Measurements from ENCODE around the gene P4HA1.

P4HA1 gene

DNA sequence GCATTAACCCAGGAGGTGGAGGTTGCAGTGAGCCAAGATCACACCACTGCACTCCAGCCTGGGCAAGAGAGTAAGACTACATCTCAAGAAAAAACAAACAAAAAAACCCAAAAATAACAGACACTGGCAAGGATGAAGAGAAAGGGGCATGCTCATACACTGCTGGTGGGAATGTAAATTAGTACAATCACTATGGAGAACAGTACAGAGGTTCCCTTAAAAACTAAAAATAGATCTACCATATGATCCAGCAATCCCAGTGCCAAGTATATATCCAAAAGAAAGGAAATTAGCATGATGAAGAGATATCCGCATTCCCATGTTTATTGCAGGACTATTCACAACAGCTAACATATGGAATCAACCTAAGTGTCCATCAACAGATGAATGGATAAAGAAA, 75.6 kb downstream of the P4HA1 start:
- H3K4me3 ChIP-seq (ENCODE audit: low read length), result no peak overlapping the region
- no peak for TF ChIP-seq CTCF (conservative IDR thresholded peaks at IDR 0.05; ENCODE audit: low read depth, low read length)

DNA sequence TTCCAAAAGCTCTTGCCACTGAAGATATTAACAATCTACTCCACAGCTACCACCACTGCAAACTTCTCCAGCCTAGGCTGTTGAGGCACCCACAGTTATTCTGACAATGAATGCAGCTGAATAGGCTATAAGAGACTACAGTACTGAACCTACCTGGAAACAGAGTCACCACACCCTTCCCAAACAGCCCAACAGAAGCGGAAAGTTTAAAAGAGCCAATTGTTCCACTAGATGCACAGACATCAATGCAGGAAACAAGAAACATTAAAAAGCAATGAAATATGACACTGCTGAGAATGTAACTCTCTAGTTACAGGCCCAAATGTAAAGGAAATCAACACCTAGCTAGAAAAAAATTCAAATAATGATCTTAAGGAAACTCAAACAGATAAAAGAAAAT, 77.6 kb downstream of the P4HA1 start:
- no peak overlapping the region for H3K4me3 ChIP-seq (ENCODE audit: low read length)
- no peak for DNase-seq (ENCODE audit: low read depth)
- TF ChIP-seq CTCF (conservative IDR thresholded peaks at IDR 0.05; ENCODE audit: low read depth, low read length), result no peak

More for the DNA sequence above, 75.6 kb downstream of the P4HA1 start:
- no peak for DNase-seq (ENCODE audit: low read depth)

GRCh38 chr10:73018632-73019031, 78.0 kb downstream of the P4HA1 start:
- TF ChIP-seq CTCF (conservative IDR thresholded peaks at IDR 0.05; ENCODE audit: low read depth, low read length), result no peak
- H3K4me3 ChIP-seq (ENCODE audit: low read length), result no peak overlapping the region
- DNase-seq (ENCODE audit: low read depth), result no peak

DNA sequence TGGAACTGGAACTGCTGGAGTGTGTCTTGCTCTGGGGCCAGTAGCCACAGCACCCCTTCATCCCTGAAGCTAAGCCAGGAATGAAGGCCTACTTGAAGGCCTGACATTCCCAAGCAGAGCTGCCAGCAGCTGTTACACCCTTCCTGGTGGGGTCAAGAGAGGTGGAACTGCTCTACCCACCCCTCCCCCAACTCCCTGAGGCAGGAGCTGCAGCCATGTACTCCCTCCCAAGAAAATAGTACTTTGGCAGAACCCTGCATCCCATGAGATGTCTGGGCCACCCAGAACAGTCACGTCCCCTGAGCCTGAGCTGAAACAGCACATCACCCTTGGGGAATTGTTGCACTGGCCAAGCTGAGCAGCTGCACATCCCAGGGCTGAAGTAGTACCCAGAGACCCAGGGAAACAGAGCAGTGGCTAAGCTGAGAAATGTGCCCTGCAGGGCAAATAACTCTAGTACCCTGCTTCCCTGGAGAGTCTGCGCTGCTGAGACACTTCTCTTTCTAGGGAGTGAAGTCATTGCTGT, 78.6 kb downstream of the P4HA1 start:
- no peak overlapping the region for H3K4me3 ChIP-seq (ENCODE audit: low read length)
- no peak for TF ChIP-seq CTCF (conservative IDR thresholded peaks at IDR 0.05; ENCODE audit: low read depth, low read length)
- no peak for DNase-seq (ENCODE audit: low read depth)

GRCh38 chr10:73015779-73016178, 80.9 kb downstream of the P4HA1 start:
- TF ChIP-seq CTCF (conservative IDR thresholded peaks at IDR 0.05; ENCODE audit: low read depth, low read length), result no peak
- no peak overlapping the region for H3K4me3 ChIP-seq (ENCODE audit: low read length)
- no peak for DNase-seq (ENCODE audit: low read depth)

DNA sequence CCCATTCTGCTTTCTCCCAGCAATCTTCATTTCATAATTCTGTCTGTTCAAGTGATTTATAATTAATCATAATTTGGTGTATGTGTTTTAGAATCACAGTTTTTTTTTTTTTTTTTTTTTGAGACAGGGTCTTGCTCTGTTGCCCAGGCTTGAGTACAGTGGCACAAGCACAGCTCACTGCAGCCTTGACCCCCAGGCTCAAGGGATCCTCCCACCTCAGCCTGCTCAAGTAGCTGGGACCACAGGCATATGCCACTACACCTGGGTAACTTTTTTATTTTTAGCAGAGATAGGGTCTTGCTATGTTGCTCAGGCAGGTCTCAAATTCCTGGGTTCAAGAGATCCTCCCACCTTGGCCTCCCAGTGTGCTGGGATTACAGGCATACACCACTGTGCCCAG, 92.8 kb downstream of the P4HA1 start:
- TF ChIP-seq CTCF (conservative IDR thresholded peaks at IDR 0.05; ENCODE audit: low read depth, low read length), result no peak
- DNase-seq (ENCODE audit: low read depth), result no peak
- no peak overlapping the region for H3K4me3 ChIP-seq (ENCODE audit: low read length)

GRCh38 chr10:73000973-73001372, 95.7 kb downstream of the P4HA1 start:
- TF ChIP-seq CTCF (conservative IDR thresholded peaks at IDR 0.05; ENCODE audit: low read depth, low read length), result no peak
- H3K4me3 ChIP-seq (ENCODE audit: low read length), result no peak overlapping the region
- no peak for DNase-seq (ENCODE audit: low read depth)

Measured in retinal pigment epithelial cell (primary cell).